Testis (tissue), 3 donors: ENCODE results near the gene EFNB3. TPM values are rescaled to one million over a fixed set of nuclear protein-coding genes. Genes with fewer than 3 reads are reported as not detected.

Experiments
- DNase-seq: peaks from one replicate; pipeline ENCODE4 v3.0.0-alpha.2; 2019
- H3K27ac ChIP-seq, 2 donors: fragments of 200-600 bp; sonication (generic); one replicate each; pipeline ENCODE4 v1.5.1; 2019
- H3K27me3 ChIP-seq: fragments of 200-600 bp; sonication (generic); one replicate; pipeline ENCODE4 v1.5.1; 2019
- H3K36me3 ChIP-seq: fragments of 200-600 bp; sonication (generic); one replicate; pipeline ENCODE4 v1.5.1; 2017; ENCODE audit warnings: low read depth; ENCODE audit errors: missing control alignments
- H3K4me1 ChIP-seq: fragments of 200-600 bp; sonication (generic); one replicate; pipeline ENCODE4 v1.5.1; 2019
- H3K4me3 ChIP-seq, 2 donors: fragments of 200-600 bp; sonication (generic); one replicate each; pipeline ENCODE4 v1.5.1; 2017 to 2019
- H3K9me3 ChIP-seq: fragments of 200-600 bp; sonication (generic); one replicate; pipeline ENCODE4 v1.5.1; 2017
- POLR2A ChIP-seq: fragments of 450-650 bp; IDR thresholded peaks from one replicate; pipeline ENCODE4 v1.6.1; 2017; ENCODE audit warnings: antibody characterized with exemption, mild to moderate bottlenecking, moderate library complexity
- WGBS, 2 donors: methylation state at CpG; one replicate each; pipeline ENCODE4 v1.1.5; 2018; 5-methylcytosine and 5-hydroxymethylcytosine counted together
- intact Hi-C: fragments of 100-400 bp; cut with DNase I; formaldehyde crosslinking; loops from one replicate; pipeline ENCODE4 v1.15.1; 2023; ENCODE audit warnings: low total_unique reads
- polyA plus RNA-seq: library from polyadenylated mRNA; stranded (reverse); fragments of 350-450 nt; fragmentation: Illumina TruSeq; extraction: RNeasy Lipid Tissue Mini Kit (QIAGEN cat#74804); gene quantifications from one replicate; pipeline ENCODE4 v1.2.3, GENCODE V29; 2014; ENCODE audit warnings: low read depth, low replicate concordance; ENCODE audit not compliant: insufficient read depth
- total RNA-seq, 2 donors: library from RNA; depleted of rRNA; stranded (reverse); fragments of >200 nt; gene quantifications; one replicate each; pipeline ENCODE4 v1.2.3, GENCODE V29; 2016
- TF ChIP-seq, protein P1 (sequence below), 3 experiments: fragments of 450-650 bp in 2 of 3; fragments of 200-600 bp in 1 of 3; sonication (generic) in 1 of 3; IDR thresholded peaks; one replicate each; pipeline ENCODE4 v1.5.1; 2016 to 2019; ENCODE audit warnings: antibody characterized with exemption in 3 of 3, mild to moderate bottlenecking in 2 of 3, moderate library complexity in 1 of 3

Gene EFNB3
- total and polyA plus RNA-seq, 3 donors from 2014 or later = 0.93 to 3.5 (median 2.0) TPM

GRCh38 chr17:7706631-7707354 lies 1.8 kb downstream of the EFNB3 start:
- H3K27ac ChIP-seq = no peak overlapping the region
- 91 to 94% methylated on average over 3 of the region's 3 CpGs for WGBS, 2 donors
- H3K9me3 ChIP-seq = no peaks in the 10 kb centered on the region
- DNase-seq = no peak
- no peak overlapping the region for H3K4me3 ChIP-seq
- no peak for TF ChIP-seq POLR2A
- TF ChIP-seq, protein P1, sequence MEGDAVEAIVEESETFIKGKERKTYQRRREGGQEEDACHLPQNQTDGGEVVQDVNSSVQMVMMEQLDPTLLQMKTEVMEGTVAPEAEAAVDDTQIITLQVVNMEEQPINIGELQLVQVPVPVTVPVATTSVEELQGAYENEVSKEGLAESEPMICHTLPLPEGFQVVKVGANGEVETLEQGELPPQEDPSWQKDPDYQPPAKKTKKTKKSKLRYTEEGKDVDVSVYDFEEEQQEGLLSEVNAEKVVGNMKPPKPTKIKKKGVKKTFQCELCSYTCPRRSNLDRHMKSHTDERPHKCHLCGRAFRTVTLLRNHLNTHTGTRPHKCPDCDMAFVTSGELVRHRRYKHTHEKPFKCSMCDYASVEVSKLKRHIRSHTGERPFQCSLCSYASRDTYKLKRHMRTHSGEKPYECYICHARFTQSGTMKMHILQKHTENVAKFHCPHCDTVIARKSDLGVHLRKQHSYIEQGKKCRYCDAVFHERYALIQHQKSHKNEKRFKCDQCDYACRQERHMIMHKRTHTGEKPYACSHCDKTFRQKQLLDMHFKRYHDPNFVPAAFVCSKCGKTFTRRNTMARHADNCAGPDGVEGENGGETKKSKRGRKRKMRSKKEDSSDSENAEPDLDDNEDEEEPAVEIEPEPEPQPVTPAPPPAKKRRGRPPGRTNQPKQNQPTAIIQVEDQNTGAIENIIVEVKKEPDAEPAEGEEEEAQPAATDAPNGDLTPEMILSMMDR (IDR thresholded peaks at IDR 0.05) = no peak
- intact Hi-C loops = no loop called here
- no peaks in the 10 kb centered on the region for H3K27me3 ChIP-seq
- no peaks in the 10 kb centered on the region for H3K36me3 ChIP-seq
- H3K4me1 ChIP-seq = peaks cover 14% of the 10 kb centered on the region

DNA sequence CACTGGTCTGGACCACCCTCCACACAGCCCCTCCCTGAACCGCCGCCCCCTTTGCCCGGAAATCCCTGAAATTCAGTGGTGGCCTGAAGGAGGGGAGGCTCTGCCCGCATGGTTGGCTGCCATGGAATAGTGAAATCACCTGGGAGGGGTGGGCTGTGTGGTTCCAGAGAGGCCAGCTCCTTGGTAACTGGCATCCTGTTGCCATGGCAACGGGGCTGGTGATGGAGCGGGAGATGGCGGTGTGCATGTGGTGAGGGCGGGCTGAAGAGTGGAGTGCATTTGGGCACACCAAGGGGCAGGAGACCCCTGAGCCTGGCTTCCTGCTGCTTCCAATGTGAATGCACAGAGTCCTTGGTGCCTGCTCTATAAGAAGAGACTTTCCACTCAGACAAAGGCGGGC lies 2.4 kb downstream of the EFNB3 start:
- TF ChIP-seq POLR2A = no peak
- TF ChIP-seq, protein P1 (IDR thresholded peaks at IDR 0.05) = no peak
- DNase-seq = no peak
- intact Hi-C loops = no loop called here
- Histone ChIP-seq H3K9me3 (no peaks in the 10 kb centered on the region), H3K27me3 (no peaks in the 10 kb centered on the region), H3K4me3 (no peak overlapping the region), H3K27ac (no peak overlapping the region), H3K36me3 (no peaks in the 10 kb centered on the region), H3K4me1 (peaks cover 14% of the 10 kb centered on the region)
- WGBS, 2 donors = 85% methylated on average over 7 to 9 of the region's 9 CpGs

- WGBS, 2 donors = 86 to 89% methylated on average over 18 to 22 of the region's 22 CpGs
- H3K27me3 ChIP-seq = no peaks in the 10 kb centered on the region
Observed at GRCh38 chr17:7707858-7708750, 3.1 kb downstream of the EFNB3 start.

GRCh38 chr17:7709031-7709430 lies 4.0 kb downstream of the EFNB3 start:
- TF ChIP-seq, protein P1 (IDR thresholded peaks at IDR 0.05) = no peak
- no peak for TF ChIP-seq POLR2A
- Histone ChIP-seq H3K9me3 (no peaks in the 10 kb centered on the region), H3K27me3 (no peaks in the 10 kb centered on the region), H3K36me3 (no peaks in the 10 kb centered on the region), H3K4me3 (no peak overlapping the region), H3K4me1 (peaks cover 14% of the 10 kb centered on the region), H3K27ac (no peak overlapping the region)
- intact Hi-C loops = no loop called here
- WGBS, 2 donors = 94 to 95% methylated on average over 7 to 11 of the region's 11 CpGs
- DNase-seq = no peak

More at GRCh38 chr17:7707858-7708750, 3.1 kb downstream of the EFNB3 start:
- DNase-seq = no peak
- intact Hi-C loops = no loop called here
- H3K4me1 ChIP-seq = peaks cover 14% of the 10 kb centered on the region
- H3K27ac ChIP-seq = no peak overlapping the region
- H3K9me3 ChIP-seq = no peaks in the 10 kb centered on the region
- no peaks in the 10 kb centered on the region for H3K36me3 ChIP-seq
- H3K4me3 ChIP-seq = no peak overlapping the region
- TF ChIP-seq POLR2A = no peak
- TF ChIP-seq, protein P1 (IDR thresholded peaks at IDR 0.05) = no peak
